Measurements from ENCODE around the gene DBNDD1. TPM values are rescaled to one million over a fixed set of nuclear protein-coding genes. Genes with fewer than 3 reads are reported as not detected.
"Not testable (repeated sequence)": the region's sequence is repeated elsewhere in the genome, so short reads cannot be mapped to it uniquely, and the experiment has no call there.

The DBNDD1 gene
- total RNA-seq, 1 donor from 2014 or later, result 7.0 TPM

GRCh38 chr16:90001761-90002503, 17.3 kb downstream of the DBNDD1 start:
- intact Hi-C loops (cut with DNase I), result no loop called here
- Histone ChIP-seq H3K4me3 (no peak overlapping the region), H3K27ac (no peak overlapping the region), H3K4me1 (no peaks in the 10 kb centered on the region), H3K27me3 (no peaks in the 10 kb centered on the region), H3K36me3 (peaks cover 14% of the 10 kb centered on the region), H3K9me3 (no peaks in the 10 kb centered on the region)
- no peak for ATAC-seq
- no peak for TF ChIP-seq CTCF (IDR thresholded peaks at IDR 0.05)
- no peak for DNase-seq

- no peak for TF ChIP-seq CTCF (IDR thresholded peaks at IDR 0.05)
- no peak for DNase-seq
- H3K4me3 ChIP-seq, result no peak overlapping the region
- H3K36me3 ChIP-seq, result peaks cover 14% of the 10 kb centered on the region
- H3K4me1 ChIP-seq, result no peaks in the 10 kb centered on the region
- no peak for ATAC-seq
- no peak overlapping the region for H3K27ac ChIP-seq
- no peaks in the 10 kb centered on the region for H3K9me3 ChIP-seq
- intact Hi-C loops (cut with DNase I), result no loop called here
- no peaks in the 10 kb centered on the region for H3K27me3 ChIP-seq
Observed at GRCh38 chr16:90000733-90001427, 18.4 kb downstream of the DBNDD1 start.

GRCh38 chr16:89999831-90000574, 19.3 kb downstream of the DBNDD1 start:
- peaks cover 14% of the 10 kb centered on the region for H3K36me3 ChIP-seq
- TF ChIP-seq CTCF (IDR thresholded peaks at IDR 0.05), result peak; percentile 9
- peak; percentile 19 for ATAC-seq
- no peaks in the 10 kb centered on the region for H3K27me3 ChIP-seq
- intact Hi-C loops (cut with DNase I), result no loop called here
- no peaks in the 10 kb centered on the region for H3K4me1 ChIP-seq
- H3K9me3 ChIP-seq, result no peaks in the 10 kb centered on the region
- no peak overlapping the region for H3K27ac ChIP-seq
- DNase-seq, result no peak
- no peak overlapping the region for H3K4me3 ChIP-seq

- no peak for TF ChIP-seq CTCF (IDR thresholded peaks at IDR 0.05)
- H3K4me3 ChIP-seq, result no peak overlapping the region
- no peaks in the 10 kb centered on the region for H3K9me3 ChIP-seq
- intact Hi-C loops (cut with DNase I), result no loop called here
- peaks cover 45% of the 10 kb centered on the region for H3K36me3 ChIP-seq
- H3K27ac ChIP-seq, result no peak overlapping the region
- no peaks in the 10 kb centered on the region for H3K4me1 ChIP-seq
- ATAC-seq, result no peak
- DNase-seq, result no peak
- H3K27me3 ChIP-seq, result no peaks in the 10 kb centered on the region
Observed at GRCh38 chr16:89996178-89996489, 23.1 kb downstream of the DBNDD1 start.

GRCh38 chr16:89995475-89996177, 23.6 kb downstream of the DBNDD1 start:
- H3K36me3 ChIP-seq, result peaks cover 48% of the 10 kb centered on the region
- H3K4me3 ChIP-seq; H3K27me3 ChIP-seq; H3K4me1 ChIP-seq; H3K27ac ChIP-seq; ATAC-seq; DNase-seq; H3K9me3 ChIP-seq; intact Hi-C loops (cut with DNase I): not testable (repeated sequence)

- not testable (repeated sequence) for H3K4me3 ChIP-seq
Observed at GRCh38 chr16:89994721-89995474, 24.4 kb downstream of the DBNDD1 start.

More at GRCh38 chr16:89994721-89995474, 24.4 kb downstream of the DBNDD1 start:
- H3K9me3 ChIP-seq; H3K4me1 ChIP-seq; DNase-seq; intact Hi-C loops (cut with DNase I); H3K27me3 ChIP-seq: not testable (repeated sequence)
- H3K27ac ChIP-seq, result peak overlapping the region; percentile 32
- peak; percentile 9 for ATAC-seq
- peaks cover 49% of the 10 kb centered on the region for H3K36me3 ChIP-seq
